Dermis microvascular lymphatic vessel endothelial cell (primary cell): ENCODE data around the gene ZNF469. TPM values are rescaled to one million over a fixed set of nuclear protein-coding genes. Genes with fewer than 3 reads are reported as not detected.

Source experiments
- DNase-seq, 2 donors: peaks; one replicate each; pipeline versions ENCODE4 v3.0.0 to v3.0.0-alpha.2; 2010; ENCODE audit warnings: low read depth in 2 of 2
- total RNA-seq: library from RNA; depleted of rRNA; stranded (reverse); fragments of >200 nt; gene quantifications from 2 replicates; pipeline ENCODE4 v1.2.1, GENCODE V29; 2014

The ZNF469 gene
- total RNA-seq, 1 donor from 2014 or later: 0.39 TPM

DNA sequence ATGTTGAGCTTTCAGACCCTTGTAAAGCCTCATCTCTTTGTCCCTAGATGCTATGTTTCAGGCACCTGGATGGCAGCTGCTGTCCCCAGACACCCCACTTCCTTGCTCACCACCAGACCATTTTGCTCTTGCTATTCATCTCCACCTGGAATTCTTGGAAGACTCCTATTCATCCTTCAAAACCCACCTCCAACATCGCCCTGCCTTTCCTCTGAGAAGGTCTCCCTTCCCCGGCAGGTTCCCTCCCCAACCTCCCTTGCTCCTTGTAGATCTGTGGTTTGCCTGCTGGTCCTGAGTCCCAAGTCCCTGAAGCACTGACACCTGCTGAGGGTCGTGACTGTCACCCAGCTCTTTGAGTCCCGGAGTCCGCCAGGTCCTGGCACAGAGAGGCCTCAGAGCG lies 9.9 kb downstream of the ZNF469 start:
- no peak for DNase-seq

DNA sequence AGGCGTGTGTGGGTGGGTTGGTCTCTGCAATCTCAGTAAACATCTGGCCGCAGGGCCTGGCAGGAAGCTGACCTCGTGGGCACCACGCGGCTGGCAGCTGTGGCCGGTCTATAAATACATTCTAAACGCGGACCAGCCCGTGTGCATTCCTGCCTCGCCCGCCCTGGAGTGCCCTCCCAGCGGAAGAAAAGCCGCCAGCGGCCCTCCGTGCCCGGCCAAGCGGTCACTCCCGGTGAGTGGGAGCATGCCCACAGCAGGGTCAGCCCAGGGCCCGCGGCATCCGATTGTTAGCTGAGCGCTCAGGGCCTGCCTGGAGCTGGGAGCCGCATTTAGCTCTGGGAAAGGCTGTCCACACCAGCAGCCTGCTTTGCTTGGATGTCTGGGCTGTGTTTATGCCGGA lies 10.3 kb downstream of the ZNF469 start:
- DNase-seq: peak; percentile 7 to 28

DNA sequence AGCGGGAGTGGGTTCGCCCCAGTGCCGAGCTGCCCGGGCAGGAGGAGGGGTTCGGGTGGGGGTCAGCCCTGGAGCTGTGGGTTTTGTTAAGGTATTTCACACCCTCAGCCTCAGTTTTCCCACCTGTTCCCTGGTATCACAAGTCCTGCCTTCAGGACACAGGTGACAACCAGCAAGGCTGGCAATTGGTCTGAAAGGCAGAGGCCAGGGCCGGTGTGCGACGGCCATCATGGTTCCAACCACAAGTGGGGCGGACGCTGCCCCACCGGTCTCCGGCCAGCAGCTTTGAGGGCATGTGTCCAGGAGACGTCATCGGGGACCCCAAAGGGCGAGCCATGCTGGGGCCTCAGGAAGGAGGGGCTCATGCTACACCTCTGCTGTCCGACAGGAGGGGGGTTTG lies 10.8 kb downstream of the ZNF469 start:
- no peak for DNase-seq

DNA sequence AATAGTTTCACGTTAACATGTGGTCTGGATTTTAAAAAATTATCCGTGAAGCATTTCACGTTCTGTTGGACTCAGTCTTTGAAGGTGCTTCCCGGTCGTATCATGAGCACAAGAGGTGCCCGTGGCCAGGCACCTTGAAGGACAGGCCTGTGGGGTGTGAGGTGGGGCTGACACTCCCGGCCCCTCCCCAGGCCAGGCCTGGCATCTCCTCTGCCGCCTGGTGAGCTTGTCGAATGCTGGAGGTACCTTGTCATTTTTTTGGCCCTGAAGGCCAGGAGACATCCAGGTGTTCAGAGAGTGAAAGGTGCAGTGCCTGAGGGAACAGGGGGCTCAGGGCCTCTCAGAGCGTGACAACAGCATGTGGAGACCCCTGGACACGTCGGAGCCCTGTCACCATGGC lies 11.7 kb downstream of the ZNF469 start:
- DNase-seq: no peak

DNA sequence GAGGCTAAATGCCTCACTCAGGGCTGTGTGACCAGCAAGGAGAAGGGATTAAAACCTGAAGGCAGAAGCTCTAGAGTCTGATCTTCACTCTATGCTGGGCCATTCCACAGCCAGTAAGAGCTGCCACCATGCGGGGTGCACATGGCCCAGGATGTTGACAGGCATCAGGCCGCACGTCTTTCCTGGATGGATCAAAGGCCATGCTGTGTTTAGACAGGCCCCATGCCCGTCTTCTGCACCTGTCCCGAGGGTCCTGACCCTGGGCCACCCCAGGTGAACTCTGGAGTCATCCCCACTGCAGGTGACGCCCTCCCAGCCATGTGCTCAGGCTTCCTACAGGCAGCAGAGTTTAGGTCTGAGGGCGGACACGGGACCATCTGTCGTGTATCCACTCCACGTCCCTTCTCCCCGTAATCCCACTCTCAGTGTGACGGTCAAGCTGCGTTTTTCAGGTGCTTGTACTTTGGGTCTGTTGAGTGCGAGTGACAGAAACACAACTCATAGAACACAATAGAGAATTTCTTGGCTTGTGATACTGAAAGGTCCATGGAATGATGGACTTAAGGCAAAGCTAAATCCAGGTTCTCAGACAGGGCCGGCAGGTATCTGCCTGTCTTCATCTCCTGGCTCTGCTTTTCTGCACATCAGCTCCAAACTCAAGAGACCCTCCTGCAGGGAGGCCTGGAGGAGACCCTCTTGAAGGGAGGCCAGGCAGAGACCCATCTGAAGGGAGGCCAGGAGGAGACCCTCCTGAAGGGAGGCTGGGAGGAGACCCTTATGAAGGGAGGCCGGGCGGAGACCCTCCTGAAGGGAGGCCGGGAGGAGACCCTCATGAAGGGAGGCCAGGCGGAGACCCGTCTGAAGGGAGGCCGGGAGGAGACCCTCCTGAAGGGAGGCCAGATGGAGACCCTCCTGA lies 13.2 kb downstream of the ZNF469 start:
- DNase-seq: no peak

DNA sequence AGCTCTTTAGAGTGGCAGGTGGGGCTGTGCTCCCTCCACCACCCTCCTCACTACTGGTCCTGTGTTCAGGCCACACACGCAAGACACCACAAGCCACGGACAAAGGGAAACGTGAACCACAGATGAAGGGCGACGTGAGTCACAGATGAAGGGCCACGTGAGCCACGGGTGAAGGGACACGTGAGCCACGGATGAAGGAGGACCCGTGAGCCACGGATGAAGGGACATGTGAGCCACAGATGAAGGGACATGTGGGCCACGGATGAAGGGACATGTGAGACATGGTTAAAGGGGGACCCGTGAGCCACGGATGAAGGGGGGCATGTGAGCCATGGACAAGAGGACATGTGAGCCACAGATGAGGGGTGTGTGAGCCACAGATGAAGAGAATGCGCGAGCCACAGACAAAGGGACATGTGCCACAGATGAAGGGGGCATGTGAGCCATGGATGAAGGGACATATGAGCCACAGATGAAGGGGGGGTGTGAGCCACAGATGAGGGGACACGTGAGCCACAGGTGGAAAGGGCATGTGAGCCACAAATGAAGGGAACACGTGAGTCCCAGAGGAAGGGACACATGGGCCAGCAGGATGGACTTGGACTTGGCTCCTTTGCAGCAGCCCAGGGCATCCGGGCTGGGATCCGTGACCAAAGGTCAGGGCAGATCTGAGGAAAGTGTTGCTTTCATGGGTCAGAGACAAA lies 15.6 kb downstream of the ZNF469 start:
- DNase-seq: no peak

DNA sequence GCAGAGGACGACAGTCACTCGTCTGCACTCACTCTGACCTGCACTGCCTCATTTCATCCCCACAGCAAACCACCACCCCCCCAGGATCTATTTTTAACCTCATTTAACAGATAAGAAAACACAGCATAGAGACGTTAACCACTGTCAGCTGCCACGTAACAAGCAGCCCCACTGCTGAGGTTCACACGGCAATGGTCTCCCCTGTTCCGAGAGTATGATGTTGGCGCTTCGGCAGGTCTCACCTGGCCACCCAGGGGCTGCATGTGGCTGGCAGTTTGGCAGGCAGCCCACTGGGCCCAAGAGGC lies 16.1 kb downstream of the ZNF469 start:
- no peak for DNase-seq

DNA sequence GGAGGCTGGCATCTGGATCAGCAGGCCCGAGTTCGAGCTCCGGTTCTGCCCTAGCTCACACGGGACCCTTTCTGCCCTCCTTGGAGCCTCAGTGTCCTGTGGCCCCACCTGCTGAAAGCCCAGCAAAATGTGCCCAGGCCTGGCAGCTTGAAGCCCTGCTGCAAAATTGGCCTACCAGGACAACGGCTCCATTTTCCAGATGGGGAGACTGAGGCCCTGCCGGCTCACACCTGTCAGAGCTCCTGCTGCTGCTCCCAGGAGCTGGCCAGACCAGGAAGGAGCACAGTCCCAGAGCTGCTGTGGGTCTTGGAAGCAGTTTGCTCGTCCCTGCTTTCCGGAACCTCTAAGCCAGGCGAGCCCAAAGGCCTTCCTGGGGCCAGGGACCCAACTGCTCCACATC lies 17.4 kb downstream of the ZNF469 start:
- DNase-seq: no peak

DNA sequence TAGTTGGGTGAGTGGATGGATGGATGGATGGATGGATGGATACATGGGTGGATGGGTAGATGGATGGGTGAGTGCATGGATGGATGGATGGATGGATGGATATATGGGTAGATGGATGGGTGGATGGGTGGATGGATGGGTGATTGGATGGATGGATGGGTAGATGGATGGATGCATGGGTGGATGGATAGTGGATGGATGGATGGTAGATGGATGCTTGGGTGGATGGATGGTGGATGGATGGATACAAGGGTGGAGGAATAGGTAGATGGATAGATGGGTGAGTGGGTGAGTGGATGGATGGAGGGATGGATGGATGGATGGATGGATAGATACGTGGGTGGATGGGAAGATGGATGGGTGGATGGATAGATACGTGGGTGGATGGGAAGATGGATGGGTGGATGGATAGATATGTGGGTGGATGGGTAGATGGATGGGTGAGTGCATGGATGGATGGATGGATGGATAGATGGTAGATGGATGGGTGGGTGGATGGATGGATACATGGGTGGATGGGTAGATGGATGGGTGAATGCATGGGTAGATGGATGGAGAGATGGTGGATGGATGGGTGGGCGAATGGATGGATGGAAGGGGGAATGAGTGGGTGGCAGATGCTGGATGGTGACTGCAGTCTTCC lies 19.0 kb downstream of the ZNF469 start:
- DNase-seq: no peak

DNA sequence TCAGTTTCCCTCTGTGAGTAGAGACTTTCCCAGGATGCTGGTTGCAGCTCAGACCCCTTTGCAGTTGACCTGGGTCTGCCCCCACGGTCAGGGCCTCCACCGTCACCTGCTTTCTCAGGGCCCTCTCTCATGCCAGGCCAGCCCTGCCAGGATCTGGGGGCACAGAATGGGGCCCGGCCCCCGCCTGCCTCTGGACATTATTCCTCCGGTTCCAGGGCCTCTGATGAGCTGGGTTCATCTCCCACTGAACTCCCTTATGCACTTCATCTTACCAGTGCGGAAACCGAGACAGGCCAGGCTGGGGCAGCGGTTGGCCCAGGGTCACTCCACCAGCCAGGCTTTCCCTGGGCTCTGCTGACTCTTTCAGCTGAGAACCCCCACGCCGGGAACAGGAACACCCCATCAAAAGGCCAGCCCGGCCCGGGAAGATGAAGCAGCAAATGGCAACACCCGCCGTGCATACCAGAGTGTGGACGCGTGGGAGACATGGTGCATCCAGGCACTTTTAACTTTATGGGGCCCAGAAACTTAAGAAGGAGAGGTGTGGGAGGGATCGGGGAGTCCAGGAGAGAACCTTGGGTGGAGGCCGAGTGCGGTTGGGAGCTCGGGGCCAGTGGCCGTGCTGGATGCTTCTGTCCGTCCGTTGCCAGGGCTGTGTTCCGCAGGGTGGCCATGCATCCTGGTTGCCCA lies 19.9 kb downstream of the ZNF469 start:
- DNase-seq: no peak

DNA sequence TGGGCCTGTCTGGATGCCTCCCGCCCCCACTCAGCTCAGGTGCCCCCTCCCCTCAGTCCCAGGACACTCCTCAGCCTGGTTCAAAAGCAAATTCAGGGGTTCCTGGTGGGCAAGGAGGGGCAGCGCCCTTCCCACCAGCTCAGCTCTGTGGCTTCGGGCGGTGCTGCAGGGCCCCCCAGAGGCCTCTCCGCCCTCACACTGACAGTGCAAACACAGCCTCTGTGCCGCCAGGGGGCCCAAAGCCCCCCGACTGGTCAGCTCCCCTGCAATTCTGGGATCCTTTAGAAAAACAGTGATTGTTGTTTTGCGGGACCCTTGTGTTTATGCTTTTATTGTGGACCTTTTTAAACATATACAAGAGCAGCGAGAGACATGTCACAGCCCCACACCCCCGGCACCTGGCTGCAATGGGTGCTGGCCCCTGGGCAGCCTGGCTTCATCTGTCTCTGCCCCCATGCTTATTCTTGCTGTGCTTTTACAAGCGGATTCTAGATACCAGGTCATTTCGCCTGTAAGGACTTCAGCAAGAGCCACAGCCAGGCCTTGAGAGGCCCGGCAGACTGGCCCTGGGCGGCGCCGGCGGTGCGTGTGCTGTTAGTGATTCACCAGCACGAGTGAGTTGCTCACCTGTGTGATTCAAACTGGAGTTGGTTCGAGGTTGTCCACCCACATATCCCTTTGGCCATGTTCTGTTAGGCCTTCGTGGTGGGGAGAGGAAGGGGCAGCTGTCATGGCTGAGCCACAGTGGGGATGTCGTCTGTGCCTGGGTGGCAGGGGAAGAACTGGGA lies 21.2 kb downstream of the ZNF469 start:
- no peak for DNase-seq

DNA sequence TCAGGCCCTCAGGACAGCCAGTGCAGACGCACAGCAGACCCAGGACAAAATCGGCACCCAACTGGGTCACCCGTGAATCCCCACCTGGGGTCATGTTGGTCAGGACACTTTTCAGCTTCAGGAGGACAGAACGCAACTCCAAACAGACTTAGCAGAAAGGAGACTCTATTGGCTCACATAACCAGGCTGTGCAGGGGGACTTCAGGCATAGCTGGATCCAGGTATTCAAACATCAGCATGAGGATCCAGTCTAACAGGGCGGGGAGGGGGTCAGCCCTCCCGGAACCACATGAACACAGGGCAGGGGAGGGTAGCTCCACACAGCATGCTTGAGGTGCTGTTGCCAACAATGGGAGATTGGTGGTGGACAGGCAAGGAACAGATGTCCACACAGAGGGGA lies 22.0 kb downstream of the ZNF469 start:
- no peak for DNase-seq

DNA sequence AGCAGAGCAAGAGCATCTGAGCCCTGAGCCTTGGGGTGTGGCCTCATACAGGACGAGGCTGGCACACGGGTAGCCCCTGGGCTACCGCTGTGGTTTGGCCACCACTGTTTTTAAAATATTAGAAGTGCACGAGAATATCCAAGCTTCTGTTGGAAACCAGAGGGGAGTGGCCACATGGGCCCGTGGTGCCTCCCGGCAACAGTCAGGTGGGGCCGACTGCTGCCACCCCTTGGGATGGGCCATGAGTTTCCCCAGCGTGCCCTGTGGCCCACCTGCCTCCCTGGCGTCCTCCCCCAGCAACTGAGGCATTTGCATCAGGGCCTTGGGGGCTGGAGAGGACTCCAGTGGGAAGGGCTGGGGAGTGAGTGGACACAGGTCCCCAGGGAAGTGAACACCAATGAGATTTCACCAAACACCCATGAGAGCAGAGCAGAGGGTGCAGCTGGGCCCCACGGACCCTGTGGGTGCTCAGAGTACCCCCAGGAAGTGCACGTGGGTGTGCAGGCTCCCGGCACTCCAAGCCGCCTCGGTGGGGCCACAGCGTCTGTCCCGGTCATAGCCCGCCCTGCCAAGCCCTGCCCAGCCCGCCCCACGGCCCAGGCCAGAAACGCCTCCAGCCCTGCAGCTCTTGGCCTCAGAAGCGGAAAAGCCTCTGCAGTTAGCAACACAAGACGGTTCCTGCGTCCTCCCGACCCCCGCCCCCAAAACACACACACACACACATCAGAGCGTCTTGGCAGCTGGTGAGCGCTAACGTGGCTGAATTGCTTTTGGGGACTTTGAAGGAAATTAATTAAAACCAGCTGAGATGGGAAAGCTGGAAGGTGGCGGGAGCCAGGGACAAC lies 22.7 kb downstream of the ZNF469 start:
- peak in 1 of 2 donors; percentile 23 for DNase-seq

DNA sequence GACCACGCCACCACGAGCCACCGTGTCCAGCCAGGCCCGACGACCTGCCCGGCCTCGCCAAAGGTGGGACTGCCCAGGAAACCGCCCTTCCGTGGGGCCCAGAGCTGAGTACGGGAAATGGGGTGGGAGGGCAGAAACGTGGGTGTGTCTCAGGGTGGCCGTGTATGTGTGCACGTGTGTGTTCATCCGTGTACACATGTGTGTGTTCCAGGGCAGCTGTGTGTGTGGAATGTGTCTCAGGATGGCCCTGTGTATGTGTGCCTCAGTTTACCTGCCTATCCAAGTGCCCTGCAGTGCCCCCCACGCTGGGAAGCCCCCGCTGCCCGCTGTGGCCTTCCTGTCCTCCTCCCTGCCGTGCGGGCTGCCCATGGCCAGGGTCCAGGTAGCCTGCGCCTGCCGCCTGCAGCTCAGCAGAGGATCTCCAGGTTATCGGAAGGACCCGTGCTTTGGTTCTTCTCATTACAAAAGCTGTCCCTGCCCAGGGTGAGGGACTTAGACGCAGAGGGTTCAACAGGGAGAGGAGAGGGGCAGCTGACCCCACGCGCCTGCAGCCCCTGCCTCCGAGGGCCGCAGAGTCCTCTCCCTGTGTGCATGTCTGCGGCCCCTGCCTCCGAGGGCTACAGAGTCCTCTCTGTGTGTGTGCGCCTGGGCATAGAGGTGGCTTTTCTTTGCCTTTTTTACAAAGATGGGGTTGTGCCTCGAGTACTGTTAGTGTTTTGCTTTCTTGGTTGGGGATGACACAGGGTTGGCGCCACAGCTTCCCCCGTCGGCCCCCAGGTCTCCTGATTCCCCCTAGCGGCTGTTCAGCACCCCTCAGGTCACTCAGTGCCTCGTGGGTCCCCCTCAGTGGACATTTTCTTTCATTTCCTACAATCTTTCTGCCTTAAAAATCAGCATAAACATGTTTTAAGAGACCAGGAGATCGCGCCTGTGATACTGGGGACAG lies 23.6 kb downstream of the ZNF469 start:
- DNase-seq: no peak

DNA sequence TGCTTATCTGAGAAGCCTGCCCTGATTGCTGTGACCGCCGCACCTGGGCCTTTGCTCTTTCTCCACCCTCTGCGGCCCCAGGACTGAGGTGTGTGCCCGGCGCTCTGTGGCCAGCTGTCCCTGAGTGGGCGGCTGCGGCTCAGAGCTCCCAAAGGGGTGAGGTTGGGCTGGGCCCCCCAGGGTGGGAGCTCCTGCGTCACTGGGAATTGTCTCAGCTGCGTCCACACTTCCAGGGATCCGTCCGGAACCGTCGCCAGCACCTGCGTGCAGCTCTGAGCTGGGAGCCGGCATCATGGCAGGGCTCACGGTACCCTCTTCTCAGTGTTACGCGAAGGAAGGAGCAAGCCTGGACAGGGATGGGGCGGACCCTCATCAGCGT lies 24.3 kb downstream of the ZNF469 start:
- no peak for DNase-seq

DNA sequence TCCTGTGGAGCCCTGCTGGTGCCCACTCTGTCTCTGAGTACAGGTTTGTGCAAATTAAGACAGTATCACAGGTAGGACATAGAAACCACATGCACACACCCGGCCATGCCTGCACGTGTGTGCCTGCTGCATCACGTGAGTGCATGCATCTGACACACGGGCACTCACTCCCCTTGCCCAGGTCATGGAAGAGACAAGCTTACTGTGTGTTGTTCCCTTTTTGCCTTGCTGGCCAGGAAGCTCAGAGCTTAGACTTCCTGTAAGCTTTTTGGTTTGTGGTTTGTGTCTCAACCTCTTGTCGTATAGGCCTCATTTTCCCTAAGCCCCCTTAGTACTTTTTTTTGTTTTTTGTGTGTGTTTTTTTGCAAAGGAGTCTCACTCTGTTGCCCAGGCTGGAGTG lies 25.0 kb downstream of the ZNF469 start:
- no peak for DNase-seq

DNA sequence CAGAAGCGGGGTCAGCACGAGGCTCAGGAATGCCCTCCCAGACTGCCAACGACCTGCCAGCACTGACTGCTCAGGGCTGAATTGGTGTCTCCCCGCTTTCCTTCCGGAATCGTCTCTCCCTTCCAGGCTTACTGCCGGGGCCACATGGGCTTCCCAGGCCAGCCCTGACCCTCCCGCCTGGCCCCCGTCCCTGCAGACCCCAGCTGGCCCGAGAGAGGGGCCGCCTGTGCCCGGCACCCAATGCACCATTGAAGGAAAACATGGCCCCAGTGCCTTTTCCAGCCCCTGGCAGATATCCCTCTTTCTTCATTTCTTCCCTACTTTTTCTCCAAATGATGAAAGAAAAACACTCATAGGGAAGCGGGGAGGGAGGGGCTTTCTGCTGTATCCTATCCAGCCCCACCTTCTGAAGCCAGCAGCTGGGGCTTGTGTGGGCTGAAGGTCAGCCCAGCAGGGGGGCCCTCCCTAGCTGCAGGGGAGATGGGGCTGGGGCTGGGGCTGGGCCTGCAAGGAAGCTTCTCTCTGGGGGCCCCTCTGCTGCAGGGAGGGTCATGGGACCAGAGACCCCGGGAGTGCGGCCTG lies 25.9 kb downstream of the ZNF469 start:
- no peak for DNase-seq

DNA sequence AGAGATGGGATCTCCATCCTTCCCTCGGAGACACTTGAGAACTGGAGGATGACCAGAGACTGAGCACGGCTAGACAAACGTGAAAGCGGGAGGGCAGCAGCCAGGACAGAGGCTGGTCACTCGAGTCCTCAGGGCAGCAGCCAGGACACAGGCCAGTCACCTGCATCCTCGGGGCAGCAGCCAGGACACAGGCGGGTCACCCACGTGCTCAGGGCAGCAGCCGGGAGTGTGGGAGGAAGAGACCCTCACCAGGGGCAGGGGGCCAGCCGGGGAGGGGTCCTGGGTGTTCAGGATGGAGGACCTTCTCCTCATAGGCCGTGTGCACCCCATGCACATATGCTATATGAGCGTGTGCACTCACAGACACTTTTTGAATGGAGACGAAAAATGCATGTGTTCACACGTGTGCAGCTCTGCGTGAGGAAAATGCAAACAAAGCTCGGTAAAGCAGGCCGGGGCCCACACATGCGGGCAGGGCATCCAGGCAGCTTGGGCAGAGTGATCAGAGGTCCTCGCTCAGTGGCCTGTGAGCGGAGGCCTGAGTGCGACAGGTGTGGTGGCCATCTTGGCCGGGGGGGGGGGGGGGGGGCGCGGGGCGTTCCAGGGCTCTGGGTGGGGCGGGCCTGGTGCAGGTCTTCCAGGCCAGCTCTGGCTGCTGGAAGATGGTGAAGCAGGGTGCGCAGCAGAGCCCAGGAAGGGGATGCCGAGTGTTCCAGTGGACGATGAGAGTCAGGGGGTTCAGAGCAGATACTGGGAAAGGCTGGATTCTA lies 26.7 kb downstream of the ZNF469 start:
- no peak for DNase-seq
